ENCODE results near the gene TRAF3IP1.
A peak's percentile ranks its signal among the peaks of the same experiment; 100 is the strongest.
"Not testable (repeated sequence)": the region's sequence is repeated elsewhere in the genome, so short reads cannot be mapped to it uniquely, and the experiment has no call there.

TRAF3IP1 gene

DNA sequence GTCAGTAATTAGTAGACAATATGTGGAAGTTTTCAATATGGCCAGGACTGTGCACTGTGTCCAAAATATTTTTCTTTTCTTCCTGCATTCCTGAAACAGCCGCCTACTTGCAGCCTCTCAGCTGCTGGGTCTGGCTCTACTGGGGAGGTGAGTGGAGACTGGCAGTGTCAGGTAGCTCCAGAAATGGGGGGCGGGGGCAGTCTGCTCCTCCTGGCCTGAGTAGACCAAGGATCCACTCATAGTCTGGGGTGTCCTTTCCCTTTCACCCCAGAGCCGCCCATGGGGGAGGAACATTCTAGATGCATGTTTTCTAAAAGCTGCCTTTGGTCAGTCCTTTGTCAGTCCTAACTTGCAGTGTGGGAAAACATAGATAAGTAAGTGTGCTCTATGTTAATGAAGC, 23.7 kb downstream of the TRAF3IP1 start:
- no peak for DNase-seq

- no peak for DNase-seq
These were observed 24.2 kb downstream of the TRAF3IP1 start for GRCh38 chr2:238344517-238344916.

- DNase-seq: peak; percentile 58 to 73
These were observed 25.1 kb downstream of the TRAF3IP1 start for GRCh38 chr2:238345297-238345968.

DNA sequence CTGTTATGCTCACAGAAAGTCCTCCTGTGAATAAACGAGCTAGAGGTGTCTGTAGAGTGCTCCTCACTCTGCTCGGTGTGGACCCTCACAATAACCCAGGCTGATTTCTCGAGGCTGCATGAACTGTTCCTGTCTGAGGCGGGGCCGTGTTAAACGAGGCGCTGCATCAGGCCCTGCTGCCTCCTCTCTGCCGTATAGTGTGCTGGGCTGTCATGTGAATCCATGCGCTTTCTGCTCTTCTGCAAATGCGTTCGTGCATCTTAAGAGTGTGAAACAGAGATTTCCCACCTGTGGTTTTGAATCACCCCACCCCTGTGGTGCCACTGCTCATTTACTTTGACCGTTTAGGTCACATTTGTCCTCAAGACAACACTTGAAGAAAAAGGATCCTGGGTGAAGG, 26.2 kb downstream of the TRAF3IP1 start:
- DNase-seq: no peak

GRCh38 chr2:238350150-238350897, 30.0 kb downstream of the TRAF3IP1 start:
- DNase-seq: no peak

GRCh38 chr2:238351315-238351714, 31.0 kb downstream of the TRAF3IP1 start:
- no peak for DNase-seq

DNA sequence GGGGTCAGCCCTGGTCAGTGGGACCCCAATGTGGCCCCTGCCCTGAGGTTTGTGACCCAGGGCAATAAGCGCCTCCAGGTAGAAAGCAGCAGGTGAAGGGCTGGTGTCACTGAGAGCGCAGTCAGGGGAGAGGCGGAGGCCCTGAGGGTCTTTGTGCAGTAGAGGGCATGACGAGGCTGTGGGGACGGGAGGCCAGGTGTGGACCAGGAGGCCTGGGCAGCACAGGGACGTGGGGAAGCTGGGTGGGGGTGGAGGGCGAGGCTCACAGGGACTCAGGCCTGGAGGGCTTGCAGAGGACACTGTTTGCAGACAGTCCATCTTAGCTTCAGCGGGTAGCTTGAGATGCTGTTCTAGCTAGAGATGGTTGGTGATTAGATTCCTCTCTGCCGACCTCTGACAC, 32.0 kb downstream of the TRAF3IP1 start:
- DNase-seq: no peak

DNA sequence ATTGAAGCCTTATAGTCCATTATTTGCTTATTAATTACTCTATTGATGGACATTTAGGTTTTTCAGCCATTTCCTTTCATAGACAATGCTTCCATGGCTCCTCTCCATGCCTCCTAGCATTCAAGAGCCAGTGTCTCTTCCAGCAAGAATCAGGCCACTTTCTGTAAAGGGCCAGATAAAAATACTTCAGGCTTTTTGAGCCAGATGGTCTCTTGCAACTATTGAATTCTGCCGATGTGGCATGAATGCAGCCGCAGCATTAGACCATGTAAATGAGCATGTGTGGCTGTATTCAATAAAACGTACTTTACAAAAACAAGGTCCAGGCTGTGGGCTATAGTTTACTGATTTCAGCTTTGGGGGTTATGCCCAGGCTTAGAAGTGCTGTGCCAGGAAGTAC, 38.5 kb downstream of the TRAF3IP1 start:
- DNase-seq: no peak

- DNase-seq: no peak
These were observed 39.1 kb downstream of the TRAF3IP1 start for GRCh38 chr2:238359403-238359802.

GRCh38 chr2:238361877-238362276, 41.6 kb downstream of the TRAF3IP1 start:
- no peak for DNase-seq

GRCh38 chr2:238362626-238363025, 42.3 kb downstream of the TRAF3IP1 start:
- DNase-seq: no peak

DNA sequence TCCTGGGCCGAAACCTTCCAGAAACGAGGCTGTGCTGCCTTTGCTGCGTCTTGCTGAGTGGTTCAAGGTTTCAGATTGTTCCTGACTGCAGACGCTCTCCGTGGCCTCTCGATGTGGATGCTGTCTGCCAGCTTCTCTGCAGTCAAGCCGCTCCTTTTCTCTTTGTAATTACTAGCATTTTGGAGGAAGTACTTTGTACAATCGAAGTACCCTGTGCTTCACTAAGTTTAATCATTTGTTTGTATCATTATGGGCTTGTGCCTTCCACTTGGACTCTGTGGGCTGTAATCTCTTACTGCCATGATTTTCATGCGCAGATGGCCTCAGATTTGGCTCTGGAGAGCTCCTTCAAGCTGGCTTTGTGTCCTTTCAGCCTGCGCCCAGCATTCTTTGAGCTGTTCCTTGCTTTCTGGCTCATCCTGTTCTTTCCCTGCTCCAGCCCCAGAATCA, 49.3 kb downstream of the TRAF3IP1 start:
- DNase-seq: no peak

GRCh38 chr2:238370094-238370822, 49.9 kb downstream of the TRAF3IP1 start:
- no peak for DNase-seq

- DNase-seq: peak; percentile 64
These were observed 50.6 kb downstream of the TRAF3IP1 start for GRCh38 chr2:238370823-238371372.

DNA sequence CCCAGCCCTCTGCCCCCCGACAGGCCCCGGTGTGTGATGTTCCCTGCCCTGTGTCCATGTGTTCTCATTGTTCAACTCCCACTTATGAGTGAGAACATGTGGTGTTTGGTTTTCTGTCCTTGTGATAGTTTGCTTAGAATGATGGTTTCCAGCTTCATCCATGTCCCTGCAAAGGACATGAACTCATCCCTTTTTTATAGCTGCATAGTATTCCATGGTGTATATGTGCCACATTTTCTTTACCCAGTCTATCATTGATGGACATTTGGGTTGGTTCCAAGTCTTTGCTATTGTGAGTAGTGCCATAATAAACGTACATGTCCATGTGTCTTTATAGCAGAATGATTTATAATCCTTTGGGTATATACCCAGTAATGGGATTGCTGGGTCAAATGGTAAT, 52.0 kb downstream of the TRAF3IP1 start:
- DNase-seq: not testable (repeated sequence)

DNA sequence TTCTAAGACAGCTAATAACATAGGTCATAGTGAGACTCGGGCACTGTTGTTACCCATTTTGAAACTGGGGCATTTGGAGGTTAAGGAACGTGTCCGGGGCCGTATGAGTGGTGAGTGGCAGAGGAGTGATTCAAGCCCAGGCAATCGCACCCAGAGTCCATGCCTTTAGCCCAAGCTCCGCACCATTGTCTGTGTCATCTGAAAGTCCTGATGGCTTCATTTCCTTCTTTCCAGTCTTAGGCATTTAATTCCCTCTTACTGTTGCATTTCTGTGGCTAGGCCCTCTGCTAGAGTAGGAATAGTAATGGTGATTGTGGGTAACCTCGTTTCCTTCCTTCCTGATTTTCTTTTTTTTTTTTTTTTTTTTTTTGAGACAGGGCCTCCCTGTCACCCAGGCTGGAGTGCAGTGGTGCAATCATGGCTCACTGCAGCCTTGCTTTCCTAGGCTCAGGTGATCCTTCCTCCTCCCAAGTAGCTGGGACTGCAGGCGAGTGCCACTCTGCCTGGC, 56.6 kb downstream of the TRAF3IP1 start:
- no peak for DNase-seq

DNA sequence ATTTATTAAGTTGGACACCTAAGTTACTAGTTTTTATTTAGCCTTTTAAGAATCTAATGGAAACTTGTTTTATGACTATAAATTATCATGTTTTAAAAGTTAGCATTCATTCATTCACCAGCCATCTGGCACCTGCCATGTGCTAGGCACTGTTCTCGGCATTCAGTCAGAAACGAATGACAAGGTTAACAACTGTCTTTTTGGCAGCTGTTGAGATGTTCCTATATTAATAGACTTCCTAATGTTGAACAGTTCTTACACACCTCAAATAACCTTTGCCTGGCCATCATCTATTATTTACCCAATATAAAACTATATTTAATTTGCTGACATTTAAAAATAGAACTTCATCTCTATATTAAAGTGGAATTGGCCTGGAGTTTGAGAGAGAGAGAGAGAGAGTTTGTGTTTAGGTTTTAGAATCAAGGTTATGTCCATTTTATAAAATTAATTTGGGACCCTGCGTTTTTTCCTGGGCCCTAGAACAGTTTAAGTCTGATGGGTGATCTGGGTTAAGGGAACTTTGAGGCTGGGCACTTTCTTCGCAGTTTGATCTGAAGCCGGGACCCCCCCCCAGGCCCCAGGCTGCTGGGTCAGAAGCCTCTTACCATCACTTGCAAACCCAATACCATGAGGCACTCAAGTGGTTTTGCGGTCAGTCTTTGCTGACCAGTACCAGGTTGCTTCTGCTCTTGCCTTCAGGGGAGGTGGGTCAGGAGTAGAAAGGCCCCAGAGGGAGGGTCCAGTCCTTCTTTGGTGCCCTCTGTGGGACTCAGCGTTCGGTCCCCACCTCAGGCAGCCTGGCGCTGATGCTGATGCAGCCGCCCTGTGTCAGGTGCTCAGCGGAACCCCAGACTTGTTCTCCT, 58.1 kb downstream of the TRAF3IP1 start:
- peak in 1 of 2 experiments; percentile 34 for DNase-seq

- no peak for DNase-seq
These were observed 58.9 kb downstream of the TRAF3IP1 start for GRCh38 chr2:238379096-238379810.

DNA sequence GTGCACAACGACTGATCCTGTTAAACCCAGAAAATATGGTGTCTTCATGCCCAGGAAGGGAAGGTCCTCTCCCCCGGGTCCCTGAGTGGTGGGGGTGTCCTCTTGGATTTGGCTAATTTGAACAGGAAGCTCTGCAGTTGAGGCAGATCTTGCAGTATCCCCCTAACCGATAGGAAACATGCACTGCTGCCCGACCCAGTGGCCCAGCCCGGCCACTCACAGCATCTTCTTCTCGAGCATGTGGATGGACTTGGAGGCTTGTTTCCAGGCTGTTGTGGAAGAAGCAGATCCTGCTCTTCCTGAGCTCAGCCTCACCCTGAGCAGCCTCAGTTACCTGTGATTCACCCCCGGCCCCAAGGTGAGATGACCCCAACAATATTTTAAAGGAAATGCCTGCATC, 60.0 kb downstream of the TRAF3IP1 start:
- DNase-seq: no peak

DNA sequence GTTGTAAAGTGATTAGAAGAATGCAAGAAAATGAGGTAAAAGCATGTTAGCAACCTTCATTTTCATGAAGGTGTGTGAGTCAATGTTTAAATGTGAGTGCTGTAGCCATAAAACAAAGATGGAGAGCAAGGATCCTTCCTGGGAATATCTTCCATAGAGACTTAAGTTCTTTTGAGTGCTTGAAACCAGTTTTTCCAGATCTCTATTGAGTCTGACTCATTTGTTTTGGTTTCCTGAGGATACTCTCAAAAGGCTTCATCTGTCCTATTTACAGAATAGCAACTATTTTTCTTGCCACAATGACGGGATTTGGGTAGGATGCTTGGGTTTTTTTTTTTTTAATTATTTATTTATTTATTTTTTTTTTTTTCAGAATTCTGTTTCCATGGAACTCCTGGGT, 60.5 kb downstream of the TRAF3IP1 start:
- DNase-seq: no peak

DNA sequence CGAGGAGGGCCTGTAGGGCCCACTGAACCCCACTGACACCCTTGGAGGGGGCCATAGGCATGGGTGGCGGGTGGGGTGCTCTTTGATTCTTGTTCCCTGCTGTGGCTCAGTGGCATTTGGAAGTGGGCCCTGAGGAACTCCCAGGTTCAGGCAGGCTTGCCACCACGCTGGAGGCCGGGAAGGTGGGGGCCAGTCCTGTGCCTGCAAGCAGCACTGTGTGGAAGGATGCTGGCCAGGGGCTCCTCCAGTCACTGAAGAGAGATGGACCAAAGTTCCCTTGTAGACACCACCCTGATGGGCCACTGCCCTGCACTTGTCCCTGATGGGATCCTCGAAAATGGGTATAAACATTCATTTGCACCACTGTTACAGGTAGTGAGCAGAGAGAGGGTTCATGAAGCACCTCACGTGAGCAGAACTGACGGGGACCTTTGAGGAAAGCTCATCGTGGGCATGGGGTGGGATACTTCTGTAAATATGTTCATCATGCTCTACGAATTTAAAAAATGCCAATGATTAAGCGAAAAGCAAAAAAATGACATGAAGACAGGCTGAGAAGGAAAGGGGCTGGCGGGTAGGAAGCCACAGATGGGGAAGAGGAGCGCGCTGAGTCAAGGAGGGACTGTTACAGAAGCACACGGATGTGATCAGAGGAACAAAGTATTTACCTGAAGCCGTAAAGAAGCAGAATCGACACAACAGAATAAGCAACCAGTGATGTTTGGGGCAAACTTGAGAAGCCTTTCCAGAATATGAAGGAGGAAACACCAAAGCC, 61.2 kb downstream of the TRAF3IP1 start:
- no peak for DNase-seq
